H1 (cell line): ENCODE results near the gene POLR2C. TPM values are rescaled to one million over a fixed set of nuclear protein-coding genes. Genes with fewer than 3 reads are reported as not detected.

Experiments
- CHD7 ChIP-seq: fragments of 300-600 bp; sonication (generic); IDR thresholded peaks from 2 replicates; pipeline ENCODE4 v1.7.1; 2012; ENCODE audit warnings: low read length, moderate library complexity, mild to moderate bottlenecking, inconsistent platforms; ENCODE audit not compliant: insufficient replicate concordance
- KDM4A ChIP-seq: IDR thresholded peaks from one replicate; pipeline ENCODE4 v1.7.1; 2012; ENCODE audit warnings: low read depth, mild to moderate bottlenecking, moderate library complexity, low read length, inconsistent platforms; ENCODE audit not compliant: severe bottlenecking
- USF2 ChIP-seq: IDR thresholded peaks from 2 replicates; pipeline ENCODE4 v1.6.1; 2011; ENCODE audit warnings: low read length, improper control_type of control experiment
- polyA plus RNA-seq, 7 experiments: library from polyadenylated mRNA; depleted of rRNA in 3 of 7; stranded (reverse) in 5 of 7; unstranded in 2 of 7; fragments of >200 nt in 5 of 7; fragments of 200-250 nt in 2 of 7; gene quantifications; 1 replicate in 5 of 7; 2 replicates in 1 of 7; 4 replicates in 1 of 7; pipeline versions ENCODE4 v1.2.1 to v1.2.3, GENCODE V29; 2011 to 2013; ENCODE audit warnings: missing spikeins in 2 of 7, mixed read lengths in 2 of 7
- total RNA-seq: library from RNA; stranded (reverse); fragmentation: NEBNext Ultra II Directional; extraction: Animal tissue kit (Norgen Biotek cat#: 25700); gene quantifications from 2 replicates; pipeline ENCODE4 v1.2.1, GENCODE V29; 2021

The POLR2C gene
- total and polyA plus RNA-seq, 2 of the 8 experiments (the other 6 are each of a cell fraction or from before 2014, with no cell fraction given), result 72.5 to 132 TPM

- TF ChIP-seq CHD7 (no peak), USF2 (no peak), KDM4A (no peak)
- TF ChIP-seq, all 59 proteins: peak for 0
Measured at GRCh38 chr16:57470711-57471110, 8.2 kb downstream of the POLR2C start (continued).
